VCaP (cell line): ENCODE results near the gene UBE2G2.
A peak's percentile ranks its signal among the peaks of the same experiment; 100 is the strongest.

Source experiments
- H3K27ac ChIP-seq: fragments of 450-650 bp; 2 replicates; pipeline ENCODE4 v1.5.1; 2017
- CTCF ChIP-seq: fragments of 450-650 bp; conservative IDR thresholded peaks from 2 replicates; pipeline ENCODE4 v1.5.1; 2017; ENCODE audit warnings: mild to moderate bottlenecking, moderate library complexity

Gene UBE2G2

GRCh38 chr21:44800103-44800502 is 1.5 kb downstream of the UBE2G2 start:
- peak; percentile 89 for TF ChIP-seq CTCF
- H3K27ac ChIP-seq, result peak overlapping the region; percentile 89

- H3K27ac ChIP-seq, result peak overlapping the region; percentile 89
- TF ChIP-seq CTCF, result no peak
Measured at GRCh38 chr21:44799646-44800045, 2.0 kb downstream of the UBE2G2 start.

GRCh38 chr21:44797775-44798174 is 3.8 kb downstream of the UBE2G2 start:
- no peak overlapping the region for H3K27ac ChIP-seq
- TF ChIP-seq CTCF, result no peak

GRCh38 chr21:44795342-44795741 is 6.3 kb downstream of the UBE2G2 start:
- TF ChIP-seq CTCF, result no peak

GRCh38 chr21:44793592-44794374 is 7.8 kb downstream of the UBE2G2 start:
- no peak; the same call in 1 of the 2 replicates for TF ChIP-seq CTCF
- H3K27ac ChIP-seq, result no peak overlapping the region

More at GRCh38 chr21:44795342-44795741, 6.3 kb downstream of the UBE2G2 start:
- H3K27ac ChIP-seq, result no peak overlapping the region

GRCh38 chr21:44792702-44793591 is 8.7 kb downstream of the UBE2G2 start:
- peak overlapping the region; percentile 13; the same call in 1 of the 2 replicates for H3K27ac ChIP-seq
- peak; percentile 99 for TF ChIP-seq CTCF

- TF ChIP-seq CTCF, result no peak
- H3K27ac ChIP-seq, result no peak overlapping the region; the same call in 1 of the 2 replicates
Measured at GRCh38 chr21:44791993-44792392, 9.6 kb downstream of the UBE2G2 start.
